SU-DHL-6 (cell line): ENCODE results near the gene EXOC4.

Experiments used
- EZH2phosphoT487 ChIP-seq: fragments of 200-600 bp; sonication (generic), shearing (Covaris generic); conservative IDR thresholded peaks from 2 replicates; pipeline ENCODE4 v1.6.1; 2018; ENCODE audit warnings: mild to moderate bottlenecking, antibody characterized with exemption, low read length, moderate library complexity, mixed read lengths
- TF ChIP-seq, protein P1 (sequence below): fragments of 200-600 bp; sonication (generic); IDR thresholded peaks from one replicate; pipeline ENCODE4 v1.5.1; 2017; ENCODE audit warnings: antibody characterized with exemption, mild to moderate bottlenecking, low read length, moderate library complexity; ENCODE audit not compliant: insufficient read depth, poor library complexity, severe bottlenecking

- TF ChIP-seq, protein P1, sequence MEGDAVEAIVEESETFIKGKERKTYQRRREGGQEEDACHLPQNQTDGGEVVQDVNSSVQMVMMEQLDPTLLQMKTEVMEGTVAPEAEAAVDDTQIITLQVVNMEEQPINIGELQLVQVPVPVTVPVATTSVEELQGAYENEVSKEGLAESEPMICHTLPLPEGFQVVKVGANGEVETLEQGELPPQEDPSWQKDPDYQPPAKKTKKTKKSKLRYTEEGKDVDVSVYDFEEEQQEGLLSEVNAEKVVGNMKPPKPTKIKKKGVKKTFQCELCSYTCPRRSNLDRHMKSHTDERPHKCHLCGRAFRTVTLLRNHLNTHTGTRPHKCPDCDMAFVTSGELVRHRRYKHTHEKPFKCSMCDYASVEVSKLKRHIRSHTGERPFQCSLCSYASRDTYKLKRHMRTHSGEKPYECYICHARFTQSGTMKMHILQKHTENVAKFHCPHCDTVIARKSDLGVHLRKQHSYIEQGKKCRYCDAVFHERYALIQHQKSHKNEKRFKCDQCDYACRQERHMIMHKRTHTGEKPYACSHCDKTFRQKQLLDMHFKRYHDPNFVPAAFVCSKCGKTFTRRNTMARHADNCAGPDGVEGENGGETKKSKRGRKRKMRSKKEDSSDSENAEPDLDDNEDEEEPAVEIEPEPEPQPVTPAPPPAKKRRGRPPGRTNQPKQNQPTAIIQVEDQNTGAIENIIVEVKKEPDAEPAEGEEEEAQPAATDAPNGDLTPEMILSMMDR, result no peak
- TF ChIP-seq EZH2phosphoT487, result no peak
Measured at GRCh38 chr7:133614251-133614650, 361.4 kb downstream of the EXOC4 start.
